Type B pancreatic cell (in vitro differentiated cells): Measurements from ENCODE around the gene SHROOM3. TPM values are rescaled to one million over a fixed set of nuclear protein-coding genes. Genes with fewer than 3 reads are reported as not detected.

ENCODE experiments used
- DNase-seq: peaks from one replicate; pipeline ENCODE4 v3.0.0; 2021; ENCODE audit warnings: mixed read lengths; ENCODE audit not compliant: unreplicated experiment; ENCODE audit errors: extremely low spot score
- H3K27ac Mint-ChIP-seq: 2 replicates; pipeline ENCODE4 v1.8.0; 2021; ENCODE audit warnings: mild to moderate bottlenecking, mixed read lengths
- H3K27me3 Mint-ChIP-seq: 2 replicates; pipeline ENCODE4 v1.8.0; 2021; ENCODE audit warnings: mixed read lengths
- H3K36me3 Mint-ChIP-seq: 2 replicates; pipeline ENCODE4 v1.8.0; 2021; ENCODE audit warnings: mixed read lengths
- H3K4me1 Mint-ChIP-seq: one replicate; pipeline ENCODE4 v1.8.0; 2021; ENCODE audit warnings: mixed read lengths; ENCODE audit not compliant: unreplicated experiment
- H3K4me3 Mint-ChIP-seq: 2 replicates; pipeline ENCODE4 v1.8.0; 2021; ENCODE audit warnings: mild to moderate bottlenecking, mixed read lengths
- H3K9me3 Mint-ChIP-seq: 2 replicates; pipeline ENCODE4 v1.8.0; 2021; ENCODE audit warnings: mixed read lengths
- total RNA-seq: library from RNA; stranded (reverse); gene quantifications from 2 replicates; pipeline ENCODE4 v1.2.1, GENCODE V29; 2021; ENCODE audit warnings: low replicate concordance
- TF ChIP-seq, protein P1 (sequence below): fragments of 200-600 bp; sonication (generic); conservative IDR thresholded peaks from 2 replicates; pipeline ENCODE4 v1.5.0; 2021; ENCODE audit warnings: antibody characterized with exemption, mild to moderate bottlenecking

SHROOM3 gene
- total RNA-seq, 1 donor from 2014 or later, result 38.6 TPM

DNA sequence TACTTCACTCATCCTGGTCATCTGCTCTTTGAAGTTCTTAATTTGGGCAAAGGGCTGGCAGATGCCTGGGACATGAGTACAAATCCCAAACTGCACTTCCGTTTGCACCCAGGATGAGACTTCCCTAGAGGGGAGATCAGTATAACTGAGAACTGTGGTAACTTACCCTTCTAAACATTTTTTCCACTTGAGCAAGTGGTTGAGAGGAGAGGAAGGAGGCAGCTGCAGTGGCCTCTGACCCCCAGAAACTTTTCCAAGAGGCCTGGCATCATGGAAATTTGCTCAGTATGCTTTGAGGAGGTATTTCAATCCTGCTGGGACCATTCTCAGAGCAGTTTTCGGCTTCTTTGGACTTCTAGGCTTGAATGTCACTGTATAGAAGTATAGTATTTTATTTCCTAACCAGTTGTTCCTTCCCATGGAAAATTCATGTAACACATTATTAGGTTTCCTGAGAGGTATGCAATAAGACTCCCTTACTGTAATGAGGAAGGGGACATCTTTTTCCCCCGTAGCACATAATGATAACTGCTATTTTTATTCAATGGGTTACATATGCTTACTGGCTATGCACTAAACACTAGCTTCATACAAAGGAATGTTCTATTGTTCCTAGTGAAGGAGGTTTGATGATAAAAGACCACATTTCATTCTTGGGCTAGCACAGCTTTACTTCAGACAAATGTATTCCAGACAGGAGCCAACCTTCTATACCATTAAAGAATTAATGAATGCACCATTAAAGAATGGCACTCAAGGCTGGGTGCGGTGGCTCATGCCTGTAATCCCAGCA lies 129.3 kb downstream of the SHROOM3 start:
- Mint-ChIP-seq H3K27me3 (no peaks in the 10 kb centered on the region), H3K27ac (no peak overlapping the region)

DNA sequence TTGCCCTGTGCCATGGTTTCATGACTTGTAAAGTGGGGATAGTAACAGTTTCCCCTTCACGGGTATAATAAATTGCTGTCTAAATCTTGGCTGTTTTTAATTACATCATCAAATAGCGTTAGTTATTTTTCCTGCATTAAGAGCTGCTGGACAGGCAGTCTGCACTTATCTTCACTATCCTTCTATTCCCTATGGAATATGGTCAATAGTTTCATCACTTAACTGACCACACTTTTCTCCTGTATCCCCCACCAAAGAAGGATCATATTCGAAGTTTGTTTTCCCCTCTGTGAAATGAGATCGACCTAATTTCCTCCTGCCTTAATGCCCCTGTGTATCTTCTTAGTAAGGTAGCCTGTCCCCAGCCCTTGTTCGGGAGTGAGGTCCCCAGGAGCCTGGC lies 133.2 kb downstream of the SHROOM3 start:
- peaks cover 57% of the 10 kb centered on the region for H3K4me1 Mint-ChIP-seq
- no peak overlapping the region for H3K27ac Mint-ChIP-seq
- no peak overlapping the region for H3K4me3 Mint-ChIP-seq
- DNase-seq, result no peak
- TF ChIP-seq, protein P1, sequence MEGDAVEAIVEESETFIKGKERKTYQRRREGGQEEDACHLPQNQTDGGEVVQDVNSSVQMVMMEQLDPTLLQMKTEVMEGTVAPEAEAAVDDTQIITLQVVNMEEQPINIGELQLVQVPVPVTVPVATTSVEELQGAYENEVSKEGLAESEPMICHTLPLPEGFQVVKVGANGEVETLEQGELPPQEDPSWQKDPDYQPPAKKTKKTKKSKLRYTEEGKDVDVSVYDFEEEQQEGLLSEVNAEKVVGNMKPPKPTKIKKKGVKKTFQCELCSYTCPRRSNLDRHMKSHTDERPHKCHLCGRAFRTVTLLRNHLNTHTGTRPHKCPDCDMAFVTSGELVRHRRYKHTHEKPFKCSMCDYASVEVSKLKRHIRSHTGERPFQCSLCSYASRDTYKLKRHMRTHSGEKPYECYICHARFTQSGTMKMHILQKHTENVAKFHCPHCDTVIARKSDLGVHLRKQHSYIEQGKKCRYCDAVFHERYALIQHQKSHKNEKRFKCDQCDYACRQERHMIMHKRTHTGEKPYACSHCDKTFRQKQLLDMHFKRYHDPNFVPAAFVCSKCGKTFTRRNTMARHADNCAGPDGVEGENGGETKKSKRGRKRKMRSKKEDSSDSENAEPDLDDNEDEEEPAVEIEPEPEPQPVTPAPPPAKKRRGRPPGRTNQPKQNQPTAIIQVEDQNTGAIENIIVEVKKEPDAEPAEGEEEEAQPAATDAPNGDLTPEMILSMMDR, result no peak
- no peaks in the 10 kb centered on the region for H3K27me3 Mint-ChIP-seq
- no peaks in the 10 kb centered on the region for H3K9me3 Mint-ChIP-seq
- H3K36me3 Mint-ChIP-seq, result peaks cover 4% of the 10 kb centered on the region

More for the DNA sequence above, 129.3 kb downstream of the SHROOM3 start:
- DNase-seq, result no peak
- no peak overlapping the region for H3K4me3 Mint-ChIP-seq
- peaks cover 4% of the 10 kb centered on the region for H3K36me3 Mint-ChIP-seq
- H3K9me3 Mint-ChIP-seq, result no peaks in the 10 kb centered on the region
- TF ChIP-seq, protein P1, result no peak
- H3K4me1 Mint-ChIP-seq, result peaks cover 60% of the 10 kb centered on the region

DNA sequence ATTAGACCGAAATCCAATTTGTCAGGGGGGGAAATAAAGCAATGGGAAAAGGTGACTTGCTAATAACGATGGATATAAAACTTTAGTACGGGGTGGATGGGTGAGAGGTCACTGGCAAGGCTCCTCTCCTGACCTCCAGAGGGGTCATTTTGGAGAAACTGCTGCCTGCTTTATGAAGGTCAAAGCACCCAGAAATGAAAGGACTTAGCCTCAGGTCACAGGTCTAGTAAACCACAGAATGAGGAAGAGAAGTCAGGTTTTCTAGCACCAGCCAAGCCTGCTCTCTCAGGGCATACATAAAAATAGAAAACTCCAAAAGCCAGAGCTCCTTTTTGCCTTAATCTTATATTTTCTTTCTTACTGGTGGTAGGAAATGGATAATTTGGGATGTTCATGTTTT lies 134.2 kb downstream of the SHROOM3 start:
- no peak overlapping the region for H3K4me3 Mint-ChIP-seq
- TF ChIP-seq, protein P1, result no peak
- H3K4me1 Mint-ChIP-seq, result peaks cover 47% of the 10 kb centered on the region
- DNase-seq, result no peak
- H3K9me3 Mint-ChIP-seq, result peaks cover 2% of the 10 kb centered on the region
- peaks cover 4% of the 10 kb centered on the region for H3K36me3 Mint-ChIP-seq
- no peak overlapping the region for H3K27ac Mint-ChIP-seq
- no peaks in the 10 kb centered on the region for H3K27me3 Mint-ChIP-seq

DNA sequence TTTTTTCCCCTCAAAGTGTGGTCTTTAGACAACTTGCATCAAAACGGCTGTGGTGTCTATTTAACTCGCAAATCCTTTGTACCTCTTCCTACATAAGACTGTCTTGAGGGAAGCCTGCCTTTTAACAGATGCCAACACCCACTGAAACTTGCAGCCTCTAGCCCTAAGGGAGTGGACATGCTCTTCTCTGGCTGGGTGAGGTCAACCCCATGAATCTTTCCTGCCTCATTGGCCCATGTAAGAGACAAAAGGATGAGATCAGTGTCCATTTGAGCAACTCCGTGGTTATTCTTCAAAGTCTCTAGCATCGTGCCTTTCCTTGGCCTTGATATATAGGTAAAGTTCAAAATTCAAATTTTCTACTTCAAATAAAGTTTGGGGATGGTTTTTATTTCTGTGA lies 134.7 kb downstream of the SHROOM3 start:
- H3K27ac Mint-ChIP-seq, result peak overlapping the region; percentile 1
- H3K27me3 Mint-ChIP-seq, result no peaks in the 10 kb centered on the region
- no peak for DNase-seq
- peaks cover 4% of the 10 kb centered on the region for H3K36me3 Mint-ChIP-seq
- no peak overlapping the region for H3K4me3 Mint-ChIP-seq
- H3K4me1 Mint-ChIP-seq, result peaks cover 46% of the 10 kb centered on the region
- TF ChIP-seq, protein P1, result no peak
- H3K9me3 Mint-ChIP-seq, result peaks cover 6% of the 10 kb centered on the region

DNA sequence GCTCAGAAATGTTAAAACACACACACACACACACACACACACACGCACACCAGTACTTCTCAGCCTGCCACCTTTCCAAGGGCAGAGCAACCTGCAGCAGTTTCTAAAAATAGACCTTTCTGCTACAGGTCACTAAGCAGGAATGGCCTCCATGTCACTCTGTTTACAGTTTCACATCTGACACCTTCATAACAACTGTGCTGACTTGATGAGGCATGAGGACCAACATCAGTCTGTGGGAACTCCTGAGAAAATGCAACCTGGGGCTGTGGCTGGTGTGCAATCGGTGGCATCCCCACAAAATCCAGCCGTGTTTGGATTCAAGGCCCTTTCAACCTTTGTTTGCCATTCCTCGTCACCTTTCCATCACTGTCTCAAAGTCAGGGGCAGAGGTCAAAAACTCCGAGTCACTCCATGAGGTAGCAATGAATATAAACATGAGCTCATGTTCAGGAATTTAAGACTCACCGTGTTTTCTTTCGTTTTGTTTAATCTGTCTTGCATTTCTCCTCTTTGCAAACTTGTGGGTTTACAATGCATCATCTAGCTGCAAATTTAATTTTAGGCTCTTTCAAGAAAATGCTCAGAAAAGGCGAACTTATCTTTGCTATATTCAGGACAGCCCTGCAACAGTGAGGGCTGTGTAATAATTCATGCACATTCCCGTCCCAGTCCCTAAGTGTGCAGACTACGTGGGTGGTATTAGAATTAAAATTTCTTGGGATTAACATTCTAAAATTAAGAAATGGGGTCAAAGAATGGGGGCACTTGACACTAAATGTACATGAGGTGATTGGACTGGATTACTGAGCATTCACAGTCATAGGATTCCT lies 135.3 kb downstream of the SHROOM3 start:
- H3K4me3 Mint-ChIP-seq, result peak overlapping the region; percentile 37

More for the DNA sequence above, 135.3 kb downstream of the SHROOM3 start:
- H3K27me3 Mint-ChIP-seq, result no peaks in the 10 kb centered on the region
- peaks cover 6% of the 10 kb centered on the region for H3K9me3 Mint-ChIP-seq
- H3K4me1 Mint-ChIP-seq, result peaks cover 46% of the 10 kb centered on the region
- H3K36me3 Mint-ChIP-seq, result peaks cover 4% of the 10 kb centered on the region
- H3K27ac Mint-ChIP-seq, result peak overlapping the region; percentile 1
- DNase-seq, result no peak
- TF ChIP-seq, protein P1, result no peak
